ENCODE data around the gene TOP2A. TPM values are rescaled to one million over a fixed set of nuclear protein-coding genes. Genes with fewer than 3 reads are reported as not detected.
"Not testable (repeated sequence)": the region's sequence is repeated elsewhere in the genome, so short reads cannot be mapped to it uniquely, and the experiment has no call there.

The TOP2A gene
- total RNA-seq, 4 donors from 2014 or later = 0.26 to 145 (median 1.9) TPM; not detected in 1

DNA sequence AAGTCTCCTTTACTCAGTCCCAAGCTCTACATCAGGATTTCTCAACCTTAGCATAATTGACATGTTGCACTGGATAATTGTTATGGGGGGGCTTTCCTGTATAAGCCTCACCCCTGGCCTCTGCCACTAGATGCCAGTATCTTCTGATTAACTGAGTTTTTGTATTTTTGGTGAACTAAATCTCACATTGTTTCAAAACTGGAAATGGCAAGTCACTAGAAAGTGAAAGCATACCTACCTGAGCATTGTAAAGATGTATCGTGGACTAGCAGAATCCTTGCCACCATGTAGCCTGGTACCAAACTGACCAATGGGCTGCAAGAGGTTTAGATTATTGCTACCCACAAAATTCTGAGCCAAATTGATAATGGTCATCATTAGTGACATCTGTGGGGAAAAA, 15.0 kb downstream of the TOP2A start:
- no peak for TF ChIP-seq POLR2A (IDR thresholded peaks at IDR 0.05)
- TF ChIP-seq, protein P1, sequence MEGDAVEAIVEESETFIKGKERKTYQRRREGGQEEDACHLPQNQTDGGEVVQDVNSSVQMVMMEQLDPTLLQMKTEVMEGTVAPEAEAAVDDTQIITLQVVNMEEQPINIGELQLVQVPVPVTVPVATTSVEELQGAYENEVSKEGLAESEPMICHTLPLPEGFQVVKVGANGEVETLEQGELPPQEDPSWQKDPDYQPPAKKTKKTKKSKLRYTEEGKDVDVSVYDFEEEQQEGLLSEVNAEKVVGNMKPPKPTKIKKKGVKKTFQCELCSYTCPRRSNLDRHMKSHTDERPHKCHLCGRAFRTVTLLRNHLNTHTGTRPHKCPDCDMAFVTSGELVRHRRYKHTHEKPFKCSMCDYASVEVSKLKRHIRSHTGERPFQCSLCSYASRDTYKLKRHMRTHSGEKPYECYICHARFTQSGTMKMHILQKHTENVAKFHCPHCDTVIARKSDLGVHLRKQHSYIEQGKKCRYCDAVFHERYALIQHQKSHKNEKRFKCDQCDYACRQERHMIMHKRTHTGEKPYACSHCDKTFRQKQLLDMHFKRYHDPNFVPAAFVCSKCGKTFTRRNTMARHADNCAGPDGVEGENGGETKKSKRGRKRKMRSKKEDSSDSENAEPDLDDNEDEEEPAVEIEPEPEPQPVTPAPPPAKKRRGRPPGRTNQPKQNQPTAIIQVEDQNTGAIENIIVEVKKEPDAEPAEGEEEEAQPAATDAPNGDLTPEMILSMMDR (IDR thresholded peaks at IDR 0.05) = no peak
- H3K9me3 ChIP-seq = no peaks in the 10 kb centered on the region
- DNase-seq = no peak
- intact Hi-C loops (cut with DNase I; ENCODE audit: low total_unique reads) = no loop called here
- H3K27me3 ChIP-seq = no peaks in the 10 kb centered on the region
- H3K27ac ChIP-seq = no peak overlapping the region
- no peak overlapping the region for H3K4me3 ChIP-seq
- no peaks in the 10 kb centered on the region for H3K36me3 ChIP-seq
- no peaks in the 10 kb centered on the region for H3K4me1 ChIP-seq

DNA sequence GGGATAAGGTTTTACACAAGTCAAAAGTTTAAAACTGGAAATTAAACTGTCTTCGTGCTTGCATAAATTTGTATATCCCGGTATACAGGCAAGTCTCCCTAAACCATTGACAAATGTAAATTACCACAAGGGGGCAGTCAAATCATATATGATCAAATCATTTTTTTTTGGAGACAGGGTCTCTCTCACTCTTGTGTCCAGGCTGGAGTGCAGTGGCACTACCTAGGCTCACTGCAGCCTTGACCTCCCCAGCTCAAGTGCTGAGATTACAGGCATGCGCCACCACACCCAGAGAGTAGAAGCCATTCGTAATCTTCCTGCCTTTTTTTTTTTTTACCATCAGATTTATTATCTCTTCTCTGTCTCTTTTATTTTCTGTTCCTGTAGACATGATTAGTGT, 18.5 kb downstream of the TOP2A start:
- Histone ChIP-seq H3K27ac (no peak overlapping the region), H3K4me1 (no peaks in the 10 kb centered on the region), H3K9me3 (no peaks in the 10 kb centered on the region), H3K36me3 (no peaks in the 10 kb centered on the region), H3K27me3 (no peaks in the 10 kb centered on the region), H3K4me3 (no peak overlapping the region)
- TF ChIP-seq POLR2A (IDR thresholded peaks at IDR 0.05) = no peak
- TF ChIP-seq, protein P1 (IDR thresholded peaks at IDR 0.05) = peak; percentile 46 to 66 (median 56)
- intact Hi-C loops (cut with DNase I; ENCODE audit: low total_unique reads) = loop anchor here (10.0 kb wide), 1 partner anchor 126 kb away; no protein-coding TSS in a partner anchor
- DNase-seq = no peak

GRCh38 chr17:40386555-40386954, 31.1 kb downstream of the TOP2A start:
- H3K27me3 ChIP-seq; intact Hi-C loops (cut with DNase I; ENCODE audit: low total_unique reads); DNase-seq: not testable (repeated sequence)

DNA sequence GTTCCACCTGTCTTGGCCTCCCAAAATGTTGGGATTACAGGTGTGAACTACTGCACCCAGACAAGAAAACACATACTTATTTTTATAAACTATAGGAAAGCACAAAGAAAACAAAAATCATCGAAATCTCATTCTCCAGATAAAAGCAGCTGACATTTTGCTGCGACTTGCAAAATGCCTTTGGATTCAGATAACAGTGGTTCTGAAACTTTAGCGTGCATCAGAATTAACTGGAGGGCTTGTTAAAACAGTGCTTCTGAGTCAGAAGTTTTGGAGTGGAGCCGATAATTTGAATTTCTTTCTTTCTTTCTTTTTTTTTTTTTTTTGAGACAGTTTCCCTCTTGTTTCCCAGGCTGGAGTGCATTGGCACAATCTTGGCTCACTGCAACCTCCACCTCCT, 35.4 kb downstream of the TOP2A start:
- DNase-seq = no peak
- no peaks in the 10 kb centered on the region for H3K36me3 ChIP-seq
- no peaks in the 10 kb centered on the region for H3K27me3 ChIP-seq
- H3K27ac ChIP-seq = no peak overlapping the region
- TF ChIP-seq, protein P1 (IDR thresholded peaks at IDR 0.05) = no peak
- no peak for TF ChIP-seq POLR2A (IDR thresholded peaks at IDR 0.05)
- no peak overlapping the region for H3K4me3 ChIP-seq
- no peaks in the 10 kb centered on the region for H3K9me3 ChIP-seq
- no peaks in the 10 kb centered on the region for H3K4me1 ChIP-seq
- intact Hi-C loops (cut with DNase I; ENCODE audit: low total_unique reads) = no loop called here

More at GRCh38 chr17:40386555-40386954, 31.1 kb downstream of the TOP2A start:
- not testable (repeated sequence) for H3K27ac ChIP-seq, H3K4me3 ChIP-seq, H3K9me3 ChIP-seq, H3K36me3 ChIP-seq, H3K4me1 ChIP-seq

DNA sequence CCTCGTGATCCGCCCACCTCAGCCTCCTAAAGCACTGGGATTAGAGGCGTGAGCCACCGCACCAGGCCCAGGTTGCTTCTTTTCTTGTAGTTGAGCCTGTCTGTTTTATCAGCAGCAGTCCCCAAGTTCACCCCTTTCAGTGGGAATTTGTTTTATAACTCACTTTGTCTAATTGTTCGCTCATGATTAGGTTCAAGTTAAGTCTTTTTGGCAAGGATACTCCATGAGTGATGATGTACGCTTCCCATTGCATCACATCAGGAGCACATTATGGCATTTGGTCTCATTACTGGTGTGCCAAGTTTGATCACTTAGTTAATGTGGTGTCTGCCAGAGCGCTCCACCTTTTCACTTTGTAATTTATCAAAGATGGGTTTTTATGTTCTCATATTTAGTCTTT, 38.7 kb downstream of the TOP2A start:
- no peaks in the 10 kb centered on the region for H3K36me3 ChIP-seq
- intact Hi-C loops (cut with DNase I; ENCODE audit: low total_unique reads) = no loop called here
- TF ChIP-seq, protein P1 (IDR thresholded peaks at IDR 0.05) = no peak
- TF ChIP-seq POLR2A (IDR thresholded peaks at IDR 0.05) = no peak
- no peaks in the 10 kb centered on the region for H3K27me3 ChIP-seq
- no peak overlapping the region for H3K4me3 ChIP-seq
- H3K27ac ChIP-seq = no peak overlapping the region
- H3K4me1 ChIP-seq = no peaks in the 10 kb centered on the region
- no peak for DNase-seq
- H3K9me3 ChIP-seq = no peaks in the 10 kb centered on the region

DNA sequence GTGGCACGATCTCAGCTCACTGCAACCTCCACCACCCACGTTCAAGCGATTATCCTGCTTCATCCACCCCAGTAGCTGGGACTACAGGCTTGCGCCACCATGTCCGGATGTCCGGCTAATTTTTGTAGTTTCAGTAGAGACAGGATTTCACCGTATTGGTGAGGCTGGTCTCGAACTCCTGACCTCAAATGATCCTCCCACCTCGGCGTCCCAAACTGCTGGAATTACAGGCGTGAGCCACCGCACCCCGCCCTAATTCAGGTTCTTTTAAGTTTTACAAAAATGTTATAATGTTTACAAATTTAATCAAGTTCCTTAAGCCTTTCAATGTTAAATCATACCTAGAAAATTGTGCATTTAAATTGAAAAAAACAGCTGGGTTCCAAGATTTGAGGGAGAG, 39.9 kb downstream of the TOP2A start:
- DNase-seq = no peak
- intact Hi-C loops (cut with DNase I; ENCODE audit: low total_unique reads) = no loop called here
- Histone ChIP-seq H3K9me3 (no peaks in the 10 kb centered on the region), H3K4me3 (no peak overlapping the region), H3K27me3 (no peaks in the 10 kb centered on the region), H3K4me1 (no peaks in the 10 kb centered on the region), H3K36me3 (no peaks in the 10 kb centered on the region), H3K27ac (no peak overlapping the region)
- TF ChIP-seq, protein P1 (IDR thresholded peaks at IDR 0.05) = no peak
- TF ChIP-seq POLR2A (IDR thresholded peaks at IDR 0.05) = no peak

DNA sequence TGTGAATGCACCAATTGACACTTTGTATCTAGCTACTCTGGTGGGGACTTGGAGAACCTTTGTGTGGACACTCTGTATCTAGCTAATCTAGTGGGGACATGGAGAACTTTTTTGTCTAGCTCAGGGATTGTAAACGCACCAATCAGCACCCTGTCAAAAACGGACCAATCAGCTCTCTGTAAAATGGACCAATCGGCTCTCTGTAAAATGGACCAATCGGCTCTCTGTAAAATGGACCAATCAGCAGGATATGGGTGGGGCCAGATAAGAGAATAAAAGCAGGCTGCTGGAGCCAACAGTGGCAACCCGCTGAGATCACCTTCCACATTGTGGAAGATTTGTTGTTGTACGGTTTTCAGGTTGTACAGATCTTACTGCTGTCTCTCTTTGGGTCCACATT, 41.2 kb downstream of the TOP2A start:
- H3K27me3 ChIP-seq; H3K9me3 ChIP-seq; DNase-seq; H3K36me3 ChIP-seq; H3K4me3 ChIP-seq; intact Hi-C loops (cut with DNase I; ENCODE audit: low total_unique reads); H3K4me1 ChIP-seq; H3K27ac ChIP-seq: not testable (repeated sequence)

GRCh38 chr17:40375786-40376185, 41.9 kb downstream of the TOP2A start:
- H3K27me3 ChIP-seq; H3K4me1 ChIP-seq; H3K9me3 ChIP-seq; H3K4me3 ChIP-seq; H3K36me3 ChIP-seq; intact Hi-C loops (cut with DNase I; ENCODE audit: low total_unique reads); DNase-seq; H3K27ac ChIP-seq: not testable (repeated sequence)
